ENCODE measurements around the gene LYVE1.
A peak's percentile ranks its signal among the peaks of the same experiment; 100 is the strongest.

The LYVE1 gene

GRCh38 chr11:10529279-10529678 lies 39.2 kb downstream of the LYVE1 start:
- peaks cover 75% of the 10 kb centered on the region for H3K36me3 ChIP-seq (ENCODE audit: low read depth)

DNA sequence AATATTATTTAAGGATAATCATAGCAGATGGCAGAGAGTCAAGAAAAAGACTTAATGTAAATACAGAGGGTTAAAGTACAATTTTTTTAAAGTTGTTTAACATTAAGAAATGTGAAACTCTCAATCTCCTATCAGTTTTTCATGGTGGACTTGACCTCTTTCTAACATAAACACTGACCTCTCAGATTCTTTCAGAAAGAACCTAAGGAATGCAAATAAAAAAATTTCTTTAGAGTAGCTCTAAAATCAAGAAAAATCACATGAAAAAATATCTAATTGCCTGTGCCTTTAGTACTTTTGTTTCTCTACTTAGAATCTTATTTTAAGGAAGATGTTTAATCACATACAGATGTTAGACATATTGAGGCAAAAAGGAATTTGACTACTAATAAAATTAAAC lies 40.3 kb downstream of the LYVE1 start:
- H3K27ac ChIP-seq (ENCODE audit: poor library complexity, severe bottlenecking), result peak overlapping the region; percentile 64
- no peaks in the 10 kb centered on the region for H3K9me3 ChIP-seq (ENCODE audit: severe bottlenecking)
- ATAC-seq (ENCODE audit: low read depth) (no peak), DNase-seq (ENCODE audit: low spot score) (no peak)
- H3K27me3 ChIP-seq (ENCODE audit: insufficient read depth, poor library complexity, severe bottlenecking), result no peaks in the 10 kb centered on the region
- TF ChIP-seq CTCF (IDR thresholded peaks at IDR 0.05; ENCODE audit: poor library complexity, severe bottlenecking), result no peak
- H3K4me1 ChIP-seq (ENCODE audit: insufficient read depth, poor library complexity, severe bottlenecking), result peaks cover 14% of the 10 kb centered on the region
- peaks cover 76% of the 10 kb centered on the region for H3K36me3 ChIP-seq (ENCODE audit: low read depth)
- H3K4me3 ChIP-seq (ENCODE audit: severe bottlenecking), result no peak overlapping the region

More at GRCh38 chr11:10529279-10529678, 39.2 kb downstream of the LYVE1 start:
- Histone ChIP-seq H3K27ac (ENCODE audit: poor library complexity, severe bottlenecking) (no peak overlapping the region), H3K9me3 (ENCODE audit: severe bottlenecking) (no peaks in the 10 kb centered on the region), H3K4me3 (ENCODE audit: severe bottlenecking) (no peak overlapping the region), H3K4me1 (ENCODE audit: insufficient read depth, poor library complexity, severe bottlenecking) (peaks cover 14% of the 10 kb centered on the region), H3K27me3 (ENCODE audit: insufficient read depth, poor library complexity, severe bottlenecking) (no peaks in the 10 kb centered on the region)
- ATAC-seq (ENCODE audit: low read depth) (no peak), DNase-seq (ENCODE audit: low spot score) (no peak)
- TF ChIP-seq CTCF (IDR thresholded peaks at IDR 0.05; ENCODE audit: poor library complexity, severe bottlenecking), result no peak

GRCh38 chr11:10526974-10527918 lies 41.2 kb downstream of the LYVE1 start:
- no peak for TF ChIP-seq CTCF (IDR thresholded peaks at IDR 0.05; ENCODE audit: poor library complexity, severe bottlenecking)
- H3K4me3 ChIP-seq (ENCODE audit: severe bottlenecking), result no peak overlapping the region
- ATAC-seq (ENCODE audit: low read depth) (peak; percentile 98), DNase-seq (ENCODE audit: low spot score) (no peak)
- H3K27ac ChIP-seq (ENCODE audit: poor library complexity, severe bottlenecking), result peak overlapping the region; percentile 64
- peaks cover 14% of the 10 kb centered on the region for H3K4me1 ChIP-seq (ENCODE audit: insufficient read depth, poor library complexity, severe bottlenecking)
- H3K9me3 ChIP-seq (ENCODE audit: severe bottlenecking), result no peaks in the 10 kb centered on the region
- H3K36me3 ChIP-seq (ENCODE audit: low read depth), result peaks cover 76% of the 10 kb centered on the region
- H3K27me3 ChIP-seq (ENCODE audit: insufficient read depth, poor library complexity, severe bottlenecking), result no peaks in the 10 kb centered on the region

- H3K4me1 ChIP-seq (ENCODE audit: insufficient read depth, poor library complexity, severe bottlenecking), result peaks cover 14% of the 10 kb centered on the region
- no peak for DNase-seq (ENCODE audit: low spot score)
- ATAC-seq (ENCODE audit: low read depth), result no peak
- H3K36me3 ChIP-seq (ENCODE audit: low read depth), result peaks cover 84% of the 10 kb centered on the region
- no peak for TF ChIP-seq CTCF (IDR thresholded peaks at IDR 0.05; ENCODE audit: poor library complexity, severe bottlenecking)
- H3K27me3 ChIP-seq (ENCODE audit: insufficient read depth, poor library complexity, severe bottlenecking), result no peaks in the 10 kb centered on the region
- H3K4me3 ChIP-seq (ENCODE audit: severe bottlenecking), result no peak overlapping the region
- no peak overlapping the region for H3K27ac ChIP-seq (ENCODE audit: poor library complexity, severe bottlenecking)
- no peaks in the 10 kb centered on the region for H3K9me3 ChIP-seq (ENCODE audit: severe bottlenecking)
Measured at GRCh38 chr11:10524471-10524870, 44.0 kb downstream of the LYVE1 start.

DNA sequence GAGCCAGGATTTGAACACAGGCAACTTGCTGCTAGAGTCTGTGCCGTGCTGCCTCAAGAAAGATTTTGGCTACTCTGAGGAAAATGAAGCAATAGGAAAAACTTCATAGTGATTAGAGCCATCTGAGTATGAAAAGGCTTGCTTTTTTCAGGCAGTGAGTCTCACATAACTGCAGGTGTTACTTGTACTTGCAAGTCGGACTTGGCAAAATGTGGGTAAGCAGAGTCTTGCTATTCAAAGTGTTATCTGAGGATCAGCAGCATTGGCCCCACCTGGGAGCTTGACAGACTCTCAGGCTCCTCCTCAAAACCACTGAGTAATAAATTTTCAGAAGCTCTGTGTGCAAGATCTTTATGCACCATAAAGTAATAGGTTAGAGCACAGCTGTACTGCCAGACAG lies 45.5 kb downstream of the LYVE1 start:
- Histone ChIP-seq H3K27me3 (ENCODE audit: insufficient read depth, poor library complexity, severe bottlenecking) (no peaks in the 10 kb centered on the region), H3K9me3 (ENCODE audit: severe bottlenecking) (no peaks in the 10 kb centered on the region), H3K4me1 (ENCODE audit: insufficient read depth, poor library complexity, severe bottlenecking) (peaks cover 30% of the 10 kb centered on the region), H3K36me3 (ENCODE audit: low read depth) (peaks cover 81% of the 10 kb centered on the region), H3K4me3 (ENCODE audit: severe bottlenecking) (no peak overlapping the region), H3K27ac (ENCODE audit: poor library complexity, severe bottlenecking) (no peak overlapping the region)
- no peak for TF ChIP-seq CTCF (IDR thresholded peaks at IDR 0.05; ENCODE audit: poor library complexity, severe bottlenecking)
- DNase-seq (ENCODE audit: low spot score) (no peak), ATAC-seq (ENCODE audit: low read depth) (no peak)
